Hepatocyte (in vitro differentiated cells): ENCODE data around the gene PPP2R2C. TPM values are rescaled to one million over a fixed set of nuclear protein-coding genes. Genes with fewer than 3 reads are reported as not detected.

ENCODE experiments used
- DNase-seq: peaks from one replicate; pipeline ENCODE4 v3.0.0-alpha.2; 2016; ENCODE audit warnings: low spot score
- H2AFZ ChIP-seq: fragments of 200-600 bp; sonication (generic); 2 replicates; pipeline ENCODE4 v1.6.0; 2016; ENCODE audit warnings: antibody characterized with exemption, mild to moderate bottlenecking
- H3K27ac ChIP-seq: fragments of 200-600 bp; sonication (generic); 2 replicates; pipeline ENCODE4 v1.5.1; 2016; ENCODE audit warnings: mild to moderate bottlenecking
- H3K27me3 ChIP-seq: fragments of 200-600 bp; sonication (generic); 2 replicates; pipeline ENCODE4 v1.6.1; 2016
- H3K36me3 ChIP-seq: fragments of 200-600 bp; sonication (generic); replicated peaks from 2 replicates; pipeline ENCODE4 v1.5.1; 2016; ENCODE audit warnings: low read depth; ENCODE audit not compliant: insufficient read depth
- H3K4me1 ChIP-seq: fragments of 200-600 bp; sonication (generic); 2 replicates; pipeline ENCODE4 v1.5.1; 2016; ENCODE audit warnings: mild to moderate bottlenecking, moderate library complexity; ENCODE audit not compliant: insufficient read depth
- H3K4me2 ChIP-seq: fragments of 200-600 bp; sonication (generic); 2 replicates; pipeline ENCODE4 v1.6.0; 2016
- H3K4me3 ChIP-seq: fragments of 200-600 bp; sonication (generic); 2 replicates; pipeline ENCODE4 v1.5.1; 2016; ENCODE audit warnings: mild to moderate bottlenecking
- H3K79me2 ChIP-seq: fragments of 200-600 bp; sonication (generic); 2 replicates; pipeline ENCODE4 v1.6.0; 2017; ENCODE audit warnings: mild to moderate bottlenecking
- H3K9me2 ChIP-seq: fragments of 200-600 bp; sonication (generic); replicated peaks from 2 replicates; pipeline ENCODE4 v1.6.0; 2017; ENCODE audit warnings: mild to moderate bottlenecking; ENCODE audit not compliant: insufficient read depth
- H3K9me3 ChIP-seq: fragments of 200-600 bp; sonication (generic); 2 replicates; pipeline ENCODE4 v1.5.1; 2016; ENCODE audit warnings: low read depth, mild to moderate bottlenecking
- H4K20me1 ChIP-seq: fragments of 200-600 bp; sonication (generic); 2 replicates; pipeline ENCODE4 v1.6.0; 2016; ENCODE audit warnings: mild to moderate bottlenecking; ENCODE audit not compliant: insufficient read depth, poor library complexity, severe bottlenecking
- EZH2 ChIP-seq: fragments of 200-600 bp; sonication (generic); IDR thresholded peaks from 2 replicates; pipeline ENCODE4 v1.6.1; 2016; ENCODE audit warnings: antibody characterized with exemption, mild to moderate bottlenecking, borderline replicate concordance
- EZH2phosphoT487 ChIP-seq: fragments of 200-600 bp; sonication (generic); IDR thresholded peaks from one replicate; pipeline ENCODE4 v1.6.1; 2018; ENCODE audit warnings: antibody characterized with exemption, mild to moderate bottlenecking, low read depth, moderate library complexity; ENCODE audit not compliant: unreplicated experiment, severe bottlenecking
- WGBS: methylation state at CpG from one replicate; pipeline ENCODE4 v1.1.6; 2016; ENCODE audit warnings: low lambda C conversion rate; ENCODE audit errors: missing lambda C conversion rate; 5-methylcytosine and 5-hydroxymethylcytosine counted together
- polyA plus RNA-seq: library from polyadenylated mRNA; unstranded; fragments of >200 nt; fragmentation: Nextera tagmentation; extraction: Ambion mirVana; gene quantifications from 2 replicates; pipeline ENCODE4 v1.2.1, GENCODE V29; 2016
- total RNA-seq: library from RNA; depleted of rRNA; stranded (reverse); fragments of >200 nt; gene quantifications from 2 replicates; pipeline ENCODE4 v1.2.3, GENCODE V29; 2014
- TF ChIP-seq, protein P1 (sequence below): fragments of 200-600 bp; sonication (generic); IDR thresholded peaks from 2 replicates; pipeline ENCODE4 v1.5.1; 2016; ENCODE audit warnings: antibody characterized with exemption, mild to moderate bottlenecking; ENCODE audit not compliant: poor library complexity

PPP2R2C gene
- total and polyA plus RNA-seq, 2 experiments from 2014 or later: 0.35 to 0.67 TPM

DNA sequence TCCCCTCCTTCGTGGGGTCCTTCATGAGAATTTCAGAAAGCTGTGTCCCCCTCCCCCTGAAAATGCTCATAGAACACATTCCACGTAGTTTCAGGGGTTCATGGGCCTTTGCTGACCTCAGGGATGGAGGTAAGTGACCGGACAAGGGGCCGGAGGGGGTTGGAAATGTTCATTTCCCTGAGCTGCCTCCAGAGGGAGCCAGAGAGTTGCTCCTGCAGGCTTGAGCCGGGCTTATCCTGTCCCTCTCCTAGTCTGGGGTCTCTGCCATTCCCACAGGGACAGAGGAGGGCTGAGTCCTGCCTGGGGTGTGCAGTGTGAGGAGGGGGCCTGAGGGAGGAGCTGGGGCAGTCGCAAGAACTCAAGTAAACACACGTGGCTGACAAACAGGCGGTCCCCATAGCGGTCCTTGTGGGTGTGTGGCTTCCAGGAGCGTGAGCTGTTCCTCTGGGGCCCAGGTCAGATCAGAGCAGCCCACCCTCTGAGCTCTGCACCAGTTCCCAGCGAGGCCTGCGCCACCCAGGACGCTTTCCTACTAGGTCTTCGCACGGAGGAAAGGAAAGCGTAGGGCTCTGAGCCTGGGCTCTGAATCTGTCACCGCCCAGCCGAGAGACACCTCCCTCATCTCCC lies 140.3 kb downstream of the PPP2R2C start:
- H3K36me3 ChIP-seq: no peaks in the 10 kb centered on the region
- no peaks in the 10 kb centered on the region for H3K9me2 ChIP-seq
- no peak overlapping the region for H3K27ac ChIP-seq
- H3K27me3 ChIP-seq: no peaks in the 10 kb centered on the region
- TF ChIP-seq EZH2: no peak
- no peak for TF ChIP-seq EZH2phosphoT487
- TF ChIP-seq, protein P1, sequence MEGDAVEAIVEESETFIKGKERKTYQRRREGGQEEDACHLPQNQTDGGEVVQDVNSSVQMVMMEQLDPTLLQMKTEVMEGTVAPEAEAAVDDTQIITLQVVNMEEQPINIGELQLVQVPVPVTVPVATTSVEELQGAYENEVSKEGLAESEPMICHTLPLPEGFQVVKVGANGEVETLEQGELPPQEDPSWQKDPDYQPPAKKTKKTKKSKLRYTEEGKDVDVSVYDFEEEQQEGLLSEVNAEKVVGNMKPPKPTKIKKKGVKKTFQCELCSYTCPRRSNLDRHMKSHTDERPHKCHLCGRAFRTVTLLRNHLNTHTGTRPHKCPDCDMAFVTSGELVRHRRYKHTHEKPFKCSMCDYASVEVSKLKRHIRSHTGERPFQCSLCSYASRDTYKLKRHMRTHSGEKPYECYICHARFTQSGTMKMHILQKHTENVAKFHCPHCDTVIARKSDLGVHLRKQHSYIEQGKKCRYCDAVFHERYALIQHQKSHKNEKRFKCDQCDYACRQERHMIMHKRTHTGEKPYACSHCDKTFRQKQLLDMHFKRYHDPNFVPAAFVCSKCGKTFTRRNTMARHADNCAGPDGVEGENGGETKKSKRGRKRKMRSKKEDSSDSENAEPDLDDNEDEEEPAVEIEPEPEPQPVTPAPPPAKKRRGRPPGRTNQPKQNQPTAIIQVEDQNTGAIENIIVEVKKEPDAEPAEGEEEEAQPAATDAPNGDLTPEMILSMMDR: peak; percentile 64
- H4K20me1 ChIP-seq: no peaks in the 10 kb centered on the region
- no peak overlapping the region for H3K4me3 ChIP-seq
- H3K9me3 ChIP-seq: no peaks in the 10 kb centered on the region
- no peak for DNase-seq
- H2AFZ ChIP-seq: no peak overlapping the region
- no peak overlapping the region for H3K4me2 ChIP-seq
- H3K79me2 ChIP-seq: no peaks in the 10 kb centered on the region
- H3K4me1 ChIP-seq: no peaks in the 10 kb centered on the region
- 64% methylated on average over 17 of the region's 18 CpGs for WGBS

GRCh38 chr4:6331468-6331867 lies 140.9 kb downstream of the PPP2R2C start:
- Histone ChIP-seq H3K36me3 (no peaks in the 10 kb centered on the region), H3K4me1 (no peaks in the 10 kb centered on the region), H4K20me1 (no peaks in the 10 kb centered on the region), H3K27ac (no peak overlapping the region), H3K9me3 (no peaks in the 10 kb centered on the region), H3K27me3 (no peaks in the 10 kb centered on the region), H3K4me3 (no peak overlapping the region), H3K9me2 (no peaks in the 10 kb centered on the region), H3K4me2 (no peak overlapping the region), H2AFZ (no peak overlapping the region), H3K79me2 (no peaks in the 10 kb centered on the region)
- WGBS: 94% methylated on average over 6 of the region's 6 CpGs
- no peak for DNase-seq
- TF ChIP-seq, protein P1: no peak

DNA sequence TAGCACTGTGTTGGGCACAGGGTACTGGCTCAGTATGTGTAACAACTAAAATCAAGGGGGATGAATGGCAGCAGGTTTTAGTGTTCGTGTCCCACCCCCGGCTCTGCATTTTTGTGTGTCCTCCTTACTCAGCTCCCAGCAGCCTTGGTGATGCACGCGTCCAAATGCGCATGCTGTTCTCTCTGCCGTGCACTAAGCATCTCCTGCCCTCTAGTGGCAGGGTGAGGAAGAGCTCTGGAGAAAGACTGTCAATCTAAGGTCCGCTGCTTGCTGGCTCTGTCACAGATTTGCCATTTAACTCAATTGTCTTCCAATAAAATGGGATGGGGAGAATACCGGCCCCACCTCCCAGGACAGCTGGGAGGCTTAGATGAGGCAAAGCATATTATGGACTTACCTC lies 141.4 kb downstream of the PPP2R2C start:
- Histone ChIP-seq H2AFZ (no peak overlapping the region), H3K27me3 (no peaks in the 10 kb centered on the region), H3K4me2 (no peak overlapping the region), H3K36me3 (no peaks in the 10 kb centered on the region), H3K27ac (no peak overlapping the region), H3K4me3 (no peak overlapping the region), H3K4me1 (no peaks in the 10 kb centered on the region), H3K9me3 (no peaks in the 10 kb centered on the region), H3K79me2 (no peaks in the 10 kb centered on the region), H3K9me2 (no peaks in the 10 kb centered on the region), H4K20me1 (no peaks in the 10 kb centered on the region)
- WGBS: 84% methylated on average over 8 of the region's 8 CpGs
- DNase-seq: peak; percentile 28
- TF ChIP-seq, protein P1: peak; percentile 34
- no peak for TF ChIP-seq EZH2phosphoT487

GRCh38 chr4:6330384-6330767 lies 142.0 kb downstream of the PPP2R2C start:
- H3K79me2 ChIP-seq: no peaks in the 10 kb centered on the region
- H3K27me3 ChIP-seq: no peaks in the 10 kb centered on the region
- H3K36me3 ChIP-seq: no peaks in the 10 kb centered on the region
- 87% methylated on average over 7 of the region's 7 CpGs for WGBS
- H3K4me2 ChIP-seq: no peak overlapping the region
- H3K4me1 ChIP-seq: no peaks in the 10 kb centered on the region
- no peak overlapping the region for H3K27ac ChIP-seq
- no peak overlapping the region for H2AFZ ChIP-seq
- H4K20me1 ChIP-seq: no peaks in the 10 kb centered on the region
- H3K4me3 ChIP-seq: no peak overlapping the region
- H3K9me2 ChIP-seq: no peaks in the 10 kb centered on the region
- DNase-seq: no peak
- no peaks in the 10 kb centered on the region for H3K9me3 ChIP-seq
- TF ChIP-seq EZH2 (no peak), EZH2phosphoT487 (no peak)
- TF ChIP-seq, protein P1: no peak
